H1 (cell line): ENCODE measurements around the gene ETV4. TPM values are rescaled to one million over a fixed set of nuclear protein-coding genes. Genes with fewer than 3 reads are reported as not detected.

Experiments
- CTCF ChIA-PET: fragments of 300-600 bp; sonication (Branson Sonifier 250); formaldehyde crosslinking; loops from one replicate; lab custom pipeline; 2021; ENCODE audit not compliant: partially characterized antibody; lab: Charles Lee
- POLR2A ChIA-PET: fragments of 300-600 bp; sonication (Branson Sonifier 250); formaldehyde crosslinking; loops from one replicate; lab custom pipeline; 2021; ENCODE audit warnings: inconsistent platforms; ENCODE audit not compliant: partially characterized antibody; lab: Charles Lee
- DNase-seq, 2 experiments: peaks; one replicate each; pipeline versions ENCODE4 v3.0.0 to v3.0.0-alpha.2; 2010 to 2022; ENCODE audit warnings: low spot score in 2 of 2, low read depth in 1 of 2, mixed read lengths in 1 of 2
- FAIRE-seq: peaks from 2 replicates; lab custom pipeline; 2011; peaks lifted over from hg19 to GRCh38; lab: Jason Lieb, UNC
- H2AFZ ChIP-seq: 2 replicates; pipeline ENCODE4 v1.8.1; 2012; ENCODE audit warnings: low read length, inconsistent platforms
- H2AK5ac ChIP-seq: 2 replicates; pipeline ENCODE4 v1.6.1; 2013; ENCODE audit warnings: low read depth, low read length
- H2BK120ac ChIP-seq: replicated peaks from 2 replicates; pipeline ENCODE3; 2013; ENCODE audit warnings: low read depth, low read length, inconsistent platforms
- H2BK12ac ChIP-seq: 2 replicates; pipeline ENCODE4 v1.6.1; 2013; ENCODE audit warnings: low read depth, low read length
- H2BK15ac ChIP-seq: 2 replicates; pipeline ENCODE4 v1.6.1; 2013; ENCODE audit warnings: low read length
- H2BK20ac ChIP-seq: 2 replicates; pipeline ENCODE4 v1.6.1; 2013; ENCODE audit warnings: low read length
- H2BK5ac ChIP-seq: 2 replicates; pipeline ENCODE4 v1.6.1; 2013; ENCODE audit warnings: low read depth, low read length
- H3K14ac ChIP-seq: 2 replicates; pipeline ENCODE4 v1.6.1; 2013; ENCODE audit warnings: inconsistent platforms; ENCODE audit not compliant: insufficient read length
- H3K18ac ChIP-seq: 2 replicates; pipeline ENCODE4 v1.6.1; 2013; ENCODE audit warnings: low read length; ENCODE audit errors: extremely low read depth
- H3K23ac ChIP-seq: 2 replicates; pipeline ENCODE4 v1.6.1; 2013; ENCODE audit warnings: inconsistent platforms; ENCODE audit not compliant: insufficient read length
- H3K23me2 ChIP-seq: 2 replicates; pipeline ENCODE4 v1.6.1; 2013; ENCODE audit warnings: low read depth, low read length
- H3K27ac ChIP-seq: 2 replicates; pipeline ENCODE4 v1.6.1; 2011; ENCODE audit warnings: low read depth, low read length, inconsistent platforms
- H3K27me3 ChIP-seq, 4 experiments: replicated peaks in 1 of 4; 1 replicate in 1 of 4; 2 replicates in 3 of 4; pipeline versions ENCODE4 v1.6.1 to v1.8.1; 2011 to 2013; ENCODE audit warnings: low read length in 3 of 4, mild to moderate bottlenecking in 3 of 4, inconsistent platforms in 2 of 4, mixed read lengths in 2 of 4, moderate library complexity in 1 of 4; ENCODE audit not compliant: control insufficient read depth in 3 of 4, insufficient read depth in 3 of 4; ENCODE audit errors: extremely low read depth in 1 of 4
- H3K36me3 ChIP-seq, 4 experiments: 2 replicates each; pipeline versions ENCODE4 v1.6.1 to v1.8.1; 2011 to 2013; ENCODE audit warnings: mild to moderate bottlenecking in 4 of 4, low read length in 3 of 4, moderate library complexity in 2 of 4, control low read depth in 1 of 4, inconsistent platforms in 1 of 4; ENCODE audit not compliant: insufficient read depth in 4 of 4, control insufficient read depth in 2 of 4
- H3K4ac ChIP-seq: replicated peaks from 2 replicates; pipeline ENCODE3; 2013; ENCODE audit warnings: low read length, low read depth, mixed read lengths, inconsistent platforms; ENCODE audit not compliant: insufficient read length
- H3K4me1 ChIP-seq, 4 experiments: replicated peaks in 1 of 4; 1 replicate in 1 of 4; 2 replicates in 3 of 4; pipeline versions ENCODE4 v1.6.1 to v1.8.1; 2011 to 2013; ENCODE audit warnings: low read length in 3 of 4, inconsistent platforms in 2 of 4, mixed read lengths in 1 of 4; ENCODE audit not compliant: insufficient read depth in 4 of 4, control insufficient read depth in 3 of 4
- H3K4me2 ChIP-seq, 2 experiments: 2 replicates each; pipeline versions ENCODE4 v1.6.1 to v1.8.1; 2011 to 2013; ENCODE audit warnings: low read depth in 2 of 2, low read length in 2 of 2, control low read depth in 1 of 2, inconsistent platforms in 1 of 2, mild to moderate bottlenecking in 1 of 2; ENCODE audit not compliant: insufficient read depth in 1 of 2
- H3K4me3 ChIP-seq, 4 experiments: fragments of 200-600, 300-600 bp in 1 of 4; sonication (generic), shearing (Covaris generic), sonication (Bioruptor Twin) in 1 of 4; 2 replicates each; pipeline versions ENCODE4 v1.5.1 to v1.8.1; 2011 to 2016; ENCODE audit warnings: low read length in 4 of 4, low read depth in 3 of 4, control low read depth in 2 of 4, inconsistent platforms in 2 of 4, mild to moderate bottlenecking in 2 of 4, mixed read lengths in 1 of 4, moderate library complexity in 1 of 4; ENCODE audit not compliant: insufficient read depth in 2 of 4; ENCODE audit errors: extremely low read depth in 1 of 4
- H3K56ac ChIP-seq: replicated peaks from 2 replicates; pipeline ENCODE3; 2013; ENCODE audit warnings: low read depth, mild to moderate bottlenecking, mixed read lengths, low read length, inconsistent platforms; ENCODE audit not compliant: insufficient read length
- H3K79me1 ChIP-seq: 2 replicates; pipeline ENCODE4 v1.6.1; 2013; ENCODE audit warnings: low read depth, low read length, control low read depth
- H3K79me2 ChIP-seq, 2 experiments: 2 replicates each; pipeline versions ENCODE4 v1.6.1 to v1.8.1; 2012 to 2013; ENCODE audit warnings: low read length in 2 of 2, mild to moderate bottlenecking in 2 of 2, inconsistent platforms in 1 of 2; ENCODE audit not compliant: insufficient read depth in 2 of 2, control insufficient read depth in 1 of 2
- H3K9ac ChIP-seq, 4 experiments: replicated peaks in 1 of 4; 1 replicate in 1 of 4; 2 replicates in 3 of 4; pipeline versions ENCODE4 v1.6.1 to v1.8.1; 2011 to 2013; ENCODE audit warnings: low read depth in 3 of 4, low read length in 3 of 4, control low read depth in 2 of 4, mild to moderate bottlenecking in 2 of 4, moderate library complexity in 2 of 4, inconsistent platforms in 1 of 4; ENCODE audit errors: extremely low read depth in 1 of 4
- H3K9me3 ChIP-seq, 2 experiments: 2 replicates each; pipeline versions ENCODE4 v1.6.1 to v1.8.1; 2012 to 2013; ENCODE audit warnings: mild to moderate bottlenecking in 2 of 2, moderate library complexity in 2 of 2, control low read depth in 1 of 2, inconsistent platforms in 1 of 2, low read depth in 1 of 2, low read length in 1 of 2, mixed read lengths in 1 of 2; ENCODE audit not compliant: insufficient read depth in 2 of 2
- H4K20me1 ChIP-seq, 2 experiments: replicated peaks in 1 of 2; 2 replicates each; pipeline versions ENCODE3 to v1.8.1; 2011 to 2013; ENCODE audit warnings: inconsistent platforms in 2 of 2, low read length in 2 of 2, mild to moderate bottlenecking in 1 of 2; ENCODE audit not compliant: insufficient read depth in 2 of 2, control insufficient read depth in 1 of 2
- H4K5ac ChIP-seq: 2 replicates; pipeline ENCODE4 v1.6.1; 2013; ENCODE audit warnings: low read length, low read depth, mixed read lengths, inconsistent platforms; ENCODE audit not compliant: insufficient read length
- H4K8ac ChIP-seq: 2 replicates; pipeline ENCODE4 v1.8.0; 2013; ENCODE audit warnings: mild to moderate bottlenecking, moderate library complexity, low read length, inconsistent platforms; ENCODE audit not compliant: insufficient read depth; ENCODE audit errors: extremely low read depth
- H4K91ac ChIP-seq: replicated peaks from 2 replicates; pipeline ENCODE3; 2013; ENCODE audit warnings: low read length, mixed read lengths, inconsistent platforms; ENCODE audit not compliant: insufficient read length
- CHD1 ChIP-seq: IDR thresholded peaks from 2 replicates; pipeline ENCODE4 v1.6.1; 2012; ENCODE audit warnings: low read depth, low read length, improper control_type of control experiment
- POLR2AphosphoS5 ChIP-seq: IDR thresholded peaks from 2 replicates; pipeline ENCODE4 v1.6.1; 2011; ENCODE audit warnings: low read depth, low read length
- WGBS, 2 experiments: shearing (Covaris generic) in 1 of 2; methylation state at CpG; one replicate each; pipeline versions ENCODE4 v1.1.6 to v1.1.7; 2013 to 2015; ENCODE audit warnings: low lambda C conversion rate in 2 of 2, mixed read lengths in 2 of 2, inconsistent platforms in 1 of 2, low coverage in 1 of 2, missing lambda C conversion rate in 1 of 2; ENCODE audit not compliant: insufficient replicate concordance in 2 of 2, insufficient coverage in 1 of 2, insufficient read length in 1 of 2; ENCODE audit errors: extremely low coverage in 1 of 2, missing lambda C conversion rate in 1 of 2; 5-methylcytosine and 5-hydroxymethylcytosine counted together
- polyA plus RNA-seq, 7 experiments: library from polyadenylated mRNA; depleted of rRNA in 3 of 7; stranded (reverse) in 5 of 7; unstranded in 2 of 7; fragments of >200 nt in 5 of 7; fragments of 200-250 nt in 2 of 7; gene quantifications; 1 replicate in 5 of 7; 2 replicates in 1 of 7; 4 replicates in 1 of 7; pipeline versions ENCODE4 v1.2.1 to v1.2.3, GENCODE V29; 2011 to 2013; ENCODE audit warnings: missing spikeins in 2 of 7, mixed read lengths in 2 of 7
- total RNA-seq: library from RNA; stranded (reverse); fragmentation: NEBNext Ultra II Directional; extraction: Animal tissue kit (Norgen Biotek cat#: 25700); gene quantifications from 2 replicates; pipeline ENCODE4 v1.2.1, GENCODE V29; 2021
- TF ChIP-seq, protein P1 (sequence below): IDR thresholded peaks from 2 replicates; pipeline ENCODE4 v1.6.1; 2011; ENCODE audit warnings: low read length, improper control_type of control experiment

Gene ETV4
- total and polyA plus RNA-seq, 2 of the 8 experiments (the other 6 are each of a cell fraction or from before 2014, with no cell fraction given), result 75.2 to 143 TPM

DNA sequence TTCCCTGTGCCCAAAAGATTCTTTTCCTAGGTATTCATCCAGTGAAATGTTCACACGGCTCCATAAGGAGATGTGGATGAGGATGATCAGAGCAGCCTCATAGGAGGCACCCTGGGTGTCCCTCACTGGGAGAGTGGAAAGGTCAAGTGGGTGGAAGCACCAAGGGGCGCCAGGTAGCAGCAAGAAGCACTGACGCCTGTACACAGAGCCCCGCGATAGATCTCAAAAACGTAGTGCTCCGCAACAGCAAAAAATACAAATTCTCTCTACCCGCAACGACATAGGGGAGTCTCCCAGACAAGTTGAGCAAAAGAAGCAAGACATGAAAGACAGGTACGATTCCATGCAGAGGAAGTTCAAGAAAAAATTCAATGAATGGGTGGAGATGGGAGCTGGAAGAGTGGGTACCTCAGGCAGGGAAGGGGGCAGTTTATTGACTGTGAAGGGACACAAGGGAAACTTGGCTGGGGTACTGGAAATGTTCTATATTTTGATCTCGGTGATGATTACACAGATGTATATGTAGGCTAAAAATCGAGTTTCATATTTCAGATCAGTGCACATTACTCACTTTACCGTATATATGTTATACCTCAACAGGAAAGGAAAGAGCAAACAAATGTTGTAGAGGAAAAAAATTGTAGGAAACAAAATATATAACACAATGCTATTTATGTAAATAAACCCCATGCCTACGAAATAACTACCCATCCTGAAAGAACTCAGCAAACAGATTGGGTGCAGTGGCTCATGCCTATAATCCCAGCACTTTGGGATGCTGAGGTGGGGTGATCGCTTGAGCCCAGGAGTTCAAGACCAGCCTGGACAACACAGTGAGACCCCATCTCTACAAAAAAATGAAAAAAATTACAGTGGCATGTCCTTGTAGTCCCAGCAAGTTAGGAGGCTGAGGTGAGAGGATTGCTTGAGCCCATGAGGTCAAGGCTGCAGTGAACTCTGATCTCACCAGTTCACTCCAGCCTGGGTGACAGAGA lies 17.8 kb upstream of the ETV4 start:
- no peak overlapping the region for H4K8ac ChIP-seq
- FAIRE-seq, result no peak
- H3K4me2 ChIP-seq, result peak overlapping the region; percentile 47 to 50; a peak in 3 of 4 replicates

More for the DNA sequence above, 17.8 kb upstream of the ETV4 start:
- no peak overlapping the region for H3K23ac ChIP-seq
- no peaks in the 10 kb centered on the region for H3K79me2 ChIP-seq
- WGBS, 2 experiments, result 80% methylated on average over 15 of the region's 15 CpGs; no CpG with 5 or more reads in 1 of the 2 experiments
- H3K27me3 ChIP-seq, result peaks cover 0 to 3% (median 1%) of the 10 kb centered on the region in 4 experiments; a peak in 2 of 7 replicates
- no peaks in the 10 kb centered on the region for H3K36me3 ChIP-seq
- H2BK120ac ChIP-seq, result no peak overlapping the region
- H2BK12ac ChIP-seq, result no peak overlapping the region; the same call in 1 of the 2 replicates
- H3K4me3 ChIP-seq, result peak overlapping the region in 1 of 4 experiments; percentile 43; a peak in 3 of 8 replicates
- no peak overlapping the region for H3K14ac ChIP-seq
- H3K27ac ChIP-seq, result no peak overlapping the region
- no peak for DNase-seq
- H4K20me1 ChIP-seq, result peaks cover 0 to 2% of the 10 kb centered on the region in 2 experiments
- no peaks in the 10 kb centered on the region for H3K9me3 ChIP-seq
- no peak overlapping the region for H4K91ac ChIP-seq
- no peak overlapping the region for H2AFZ ChIP-seq
- H3K18ac ChIP-seq, result no peak overlapping the region
- TF ChIP-seq POLR2AphosphoS5 (no peak), CHD1 (no peak)
- TF ChIP-seq, protein P1, sequence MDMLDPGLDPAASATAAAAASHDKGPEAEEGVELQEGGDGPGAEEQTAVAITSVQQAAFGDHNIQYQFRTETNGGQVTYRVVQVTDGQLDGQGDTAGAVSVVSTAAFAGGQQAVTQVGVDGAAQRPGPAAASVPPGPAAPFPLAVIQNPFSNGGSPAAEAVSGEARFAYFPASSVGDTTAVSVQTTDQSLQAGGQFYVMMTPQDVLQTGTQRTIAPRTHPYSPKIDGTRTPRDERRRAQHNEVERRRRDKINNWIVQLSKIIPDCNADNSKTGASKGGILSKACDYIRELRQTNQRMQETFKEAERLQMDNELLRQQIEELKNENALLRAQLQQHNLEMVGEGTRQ, result no peak
- H4K5ac ChIP-seq, result no peak overlapping the region
- H2BK20ac ChIP-seq, result no peak overlapping the region
- H3K23me2 ChIP-seq, result peaks cover 5% of the 10 kb centered on the region; the same call in 1 of the 2 replicates
- ChIA-PET CTCF (interaction anchor here (0.6 to 6.6 kb wide), 12 partner anchors 12 to 203 kb away, joined by 3 to 65 read pairs (median 3); no protein-coding TSS in a partner anchor), POLR2A (interaction anchor here (0.6 to 5.6 kb wide), 12 partner anchors 8 to 745 kb away, joined by 3 to 36 read pairs (median 4); partner anchors contain the start of gene ETV4)
- H3K9ac ChIP-seq, result no peak overlapping the region
- no peak overlapping the region for H3K56ac ChIP-seq
- no peak overlapping the region for H3K4ac ChIP-seq
- H3K4me1 ChIP-seq, result peaks cover 12 to 24% (median 19%) of the 10 kb centered on the region in 4 experiments
- H3K79me1 ChIP-seq, result no peaks in the 10 kb centered on the region
- no peak overlapping the region for H2AK5ac ChIP-seq
- H2BK15ac ChIP-seq, result no peak overlapping the region
- no peak overlapping the region for H2BK5ac ChIP-seq
